GM18505 (cell line): ENCODE data around the gene HACD1.
A peak's percentile ranks its signal among the peaks of the same experiment; 100 is the strongest.
"Not testable (repeated sequence)": the region's sequence is repeated elsewhere in the genome, so short reads cannot be mapped to it uniquely, and the experiment has no call there.

Source experiments
- ATAC-seq: cut with Tn5 transposase; IDR thresholded peaks from one replicate; pipeline ENCODE4 v1.9.1; 2021; ENCODE audit not compliant: unreplicated experiment
- POLR2A ChIP-seq: IDR thresholded peaks from 4 replicates; pipeline ENCODE4 v1.6.1; 2011; ENCODE audit warnings: borderline replicate concordance; ENCODE audit not compliant: insufficient read depth, insufficient read length; ENCODE audit errors: extremely low read depth

The HACD1 gene

GRCh38 chr10:17649836-17650235 lies 32.7 kb upstream of the HACD1 start:
- no peak for ATAC-seq

DNA sequence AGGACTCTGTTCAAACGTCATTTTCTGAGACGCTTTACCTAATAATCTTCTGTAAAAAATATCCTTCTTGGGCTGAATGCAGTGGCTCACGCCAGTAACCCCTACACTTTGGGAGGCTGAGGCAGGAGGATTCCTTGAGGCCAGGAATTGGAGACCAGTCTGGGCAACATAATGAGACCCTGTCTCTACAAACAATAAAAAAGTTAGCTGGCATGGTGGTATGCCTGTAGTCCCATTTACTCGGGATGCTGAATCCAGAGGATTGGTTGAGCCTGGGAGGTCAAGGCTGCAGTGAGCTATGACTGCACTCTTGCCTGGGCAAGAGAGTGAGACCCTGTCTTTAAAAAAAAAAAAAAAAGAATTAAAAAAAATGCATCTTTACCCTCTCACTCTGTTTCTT lies 31.9 kb upstream of the HACD1 start:
- no peak for ATAC-seq
- TF ChIP-seq POLR2A = no peak

More at GRCh38 chr10:17649836-17650235, 32.7 kb upstream of the HACD1 start:
- TF ChIP-seq POLR2A = no peak

GRCh38 chr10:17648243-17649035 lies 31.3 kb upstream of the HACD1 start:
- TF ChIP-seq POLR2A = no peak
- ATAC-seq = no peak

GRCh38 chr10:17647326-17647725 lies 30.2 kb upstream of the HACD1 start:
- no peak for ATAC-seq
- no peak for TF ChIP-seq POLR2A

- no peak for ATAC-seq
- TF ChIP-seq POLR2A = no peak
Measured at GRCh38 chr10:17645621-17646345, 28.6 kb upstream of the HACD1 start.

DNA sequence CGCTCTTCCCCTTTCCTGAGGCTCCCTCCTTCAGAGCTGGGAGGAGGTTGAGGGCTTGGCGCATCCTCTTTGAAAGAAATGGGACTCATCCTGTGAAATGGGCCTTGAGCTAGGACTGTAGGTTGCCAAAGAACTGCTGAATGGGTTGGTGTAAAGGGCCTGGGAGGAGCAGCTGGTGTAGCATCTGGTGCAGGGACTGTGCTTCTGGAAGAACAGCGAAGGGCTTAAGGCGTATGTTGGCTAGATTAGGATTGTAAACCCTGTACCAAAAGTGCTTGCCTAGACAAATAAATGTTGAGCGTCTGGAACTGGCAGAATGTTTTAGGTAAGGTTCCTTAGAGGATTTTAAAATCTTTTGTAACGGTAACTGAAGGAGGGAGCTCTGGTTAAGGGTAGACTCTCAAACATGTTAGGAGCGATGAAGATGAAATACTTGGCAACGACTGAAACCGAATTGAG lies 27.3 kb upstream of the HACD1 start:
- peak; percentile 32 for ATAC-seq
- no peak for TF ChIP-seq POLR2A

- peak; percentile 79 for TF ChIP-seq POLR2A
- ATAC-seq = peak; percentile 88
Measured at GRCh38 chr10:17643755-17644484, 26.7 kb upstream of the HACD1 start, which contains the start of gene STAM. TSS of gene STAM (plus strand) at chr10:17644151. CDS start at chr10:17644340, 189 bp downstream.

DNA sequence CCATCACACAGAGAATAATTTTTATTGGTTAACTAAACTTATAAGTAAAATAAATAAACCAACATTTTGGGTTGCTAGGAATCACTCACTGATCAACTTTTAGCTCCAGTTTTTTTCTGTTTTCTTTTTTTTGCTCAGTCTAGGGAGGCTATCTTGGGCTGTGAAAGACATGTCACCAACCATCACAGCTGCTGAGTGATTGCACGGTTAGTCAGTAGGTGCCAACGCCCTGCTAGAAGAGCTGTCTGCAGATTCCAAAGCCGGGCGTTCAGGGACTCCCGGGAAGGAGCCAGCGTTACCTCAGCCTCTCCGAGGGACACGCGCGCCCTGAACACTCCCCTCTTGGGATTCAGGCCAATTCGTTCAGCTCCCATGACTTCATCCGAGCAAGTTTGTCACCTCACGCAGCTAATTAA lies 26.2 kb upstream of the HACD1 start:
- peak; percentile 25 for ATAC-seq
- TF ChIP-seq POLR2A = no peak

DNA sequence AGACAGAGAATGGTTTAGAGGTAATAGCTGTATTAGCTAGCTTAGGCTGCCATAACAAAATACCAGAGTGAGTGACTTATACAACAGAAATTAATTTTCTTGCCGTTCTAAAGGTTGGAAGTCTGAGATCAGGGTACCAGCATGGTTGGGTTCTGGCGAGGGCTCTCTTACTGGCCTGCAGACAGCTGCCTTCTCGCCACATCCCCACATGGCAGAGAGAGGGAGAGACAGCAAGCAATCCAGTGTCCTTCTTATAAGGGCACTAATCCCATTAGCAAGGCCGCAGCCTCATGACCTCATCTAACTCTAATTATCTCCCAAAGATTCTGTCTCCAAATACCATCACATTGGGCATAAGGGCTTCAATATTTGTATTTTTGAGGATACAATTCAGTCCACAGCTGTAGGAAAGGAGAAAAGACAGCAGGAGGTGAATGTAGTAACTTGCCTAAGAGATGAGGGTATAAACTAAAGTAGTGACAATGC lies 23.2 kb upstream of the HACD1 start:
- ATAC-seq = no peak
- TF ChIP-seq POLR2A = no peak

- ATAC-seq = no peak
- TF ChIP-seq POLR2A = no peak
Measured at GRCh38 chr10:17637869-17638268, 20.7 kb upstream of the HACD1 start.

GRCh38 chr10:17633353-17633752 lies 16.2 kb upstream of the HACD1 start:
- no peak for TF ChIP-seq POLR2A
- no peak for ATAC-seq

DNA sequence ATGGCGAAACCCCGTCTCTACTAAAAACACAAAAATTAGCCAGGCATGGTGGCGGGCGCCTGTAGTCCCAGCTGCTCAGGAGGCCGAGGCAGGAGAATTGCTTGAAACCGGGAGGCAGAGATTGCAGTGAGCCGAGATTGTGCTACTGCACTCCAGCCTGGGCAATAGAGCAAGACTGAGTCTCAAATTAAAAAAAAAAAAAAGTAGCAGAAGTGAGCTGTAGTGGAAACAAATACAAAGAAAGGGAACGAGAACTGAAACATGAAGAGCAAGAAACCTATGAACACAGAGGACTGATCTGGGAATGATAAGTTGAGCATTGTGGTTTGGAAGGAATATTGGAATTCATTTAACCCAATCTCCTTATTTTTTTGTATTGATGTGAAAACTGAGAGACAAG lies 15.4 kb upstream of the HACD1 start:
- ATAC-seq = not testable (repeated sequence)

GRCh38 chr10:17626656-17627055 lies 9.5 kb upstream of the HACD1 start:
- ATAC-seq = no peak
- no peak for TF ChIP-seq POLR2A
